ENCODE results near the gene NTNG1. TPM values are rescaled to one million over a fixed set of nuclear protein-coding genes. Genes with fewer than 3 reads are reported as not detected.

NTNG1 gene
- total RNA-seq, 1 experiment from 2014 or later: not detected

DNA sequence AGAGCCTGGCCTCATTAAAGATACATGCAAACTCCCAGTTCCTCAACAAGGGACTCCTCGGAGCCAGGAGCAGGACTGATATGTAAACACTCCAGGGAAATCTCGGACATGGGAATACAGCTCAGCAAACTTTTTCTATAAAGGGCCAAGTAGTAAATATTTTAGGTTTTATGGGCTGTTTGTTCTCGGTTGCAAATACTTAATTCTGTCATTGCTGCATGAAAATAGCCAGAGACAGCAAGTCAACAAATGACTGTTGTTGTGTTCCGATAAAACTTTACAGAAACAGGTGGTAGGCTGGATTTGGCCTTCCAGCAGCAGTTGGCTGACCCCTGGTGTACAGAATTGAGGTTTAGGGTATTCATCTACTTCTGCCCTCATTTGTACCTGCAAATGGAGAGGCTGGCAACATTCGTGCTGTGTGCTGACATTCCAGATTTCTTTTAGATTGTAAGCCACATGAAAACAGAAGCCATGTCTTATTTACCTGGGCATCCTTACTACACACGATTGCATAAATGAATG, 360.3 kb downstream of the NTNG1 start:
- no peak for TF ChIP-seq CTCF (IDR thresholded peaks at IDR 0.05; ENCODE audit: unreplicated experiment)
- Mint-ChIP-seq H3K36me3 (ENCODE audit: insufficient read depth, unreplicated experiment) (no peaks in the 10 kb centered on the region), H3K27ac (ENCODE audit: low read depth, unreplicated experiment) (no peak overlapping the region), H3K4me3 (ENCODE audit: unreplicated experiment) (no peak overlapping the region), H3K9me3 (ENCODE audit: unreplicated experiment) (no peaks in the 10 kb centered on the region), H3K27me3 (ENCODE audit: insufficient read depth, unreplicated experiment) (no peaks in the 10 kb centered on the region), H3K4me1 (ENCODE audit: insufficient read depth, unreplicated experiment) (no peaks in the 10 kb centered on the region)
- ChIA-PET CTCF (interaction anchor here (0.7 to 1.5 kb wide), 2 partner anchors 28 to 224 kb away, joined by 3 read pairs; no protein-coding TSS in a partner anchor), POLR2A (no interaction called here)
- intact Hi-C loops (cut with micrococcal nuclease): no loop called here
- no peak for DNase-seq (ENCODE audit: unreplicated experiment)
- no TSS peak for BruUV-seq (replicated peaks)

DNA sequence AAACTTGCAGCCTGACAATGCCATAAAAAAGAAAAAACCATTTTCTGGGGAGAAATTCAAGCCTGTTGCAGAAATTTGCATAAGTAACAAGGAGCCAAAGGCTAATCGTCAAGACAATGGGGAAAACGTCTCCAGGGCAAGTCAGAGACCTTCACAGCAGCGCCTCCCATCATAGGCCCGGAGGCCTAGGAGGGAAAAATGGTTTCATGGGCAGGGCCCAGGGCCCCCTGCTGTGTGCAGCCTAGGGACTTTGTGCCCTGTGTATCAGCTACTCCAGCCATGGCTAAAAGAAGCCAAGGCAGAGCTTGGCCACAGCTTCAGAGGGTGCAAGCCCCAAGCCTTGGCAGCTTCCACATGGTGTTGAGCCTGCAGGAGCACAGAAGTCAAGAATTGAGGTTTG, 369.5 kb downstream of the NTNG1 start:
- Mint-ChIP-seq H3K27ac (ENCODE audit: low read depth, unreplicated experiment) (no peak overlapping the region), H3K36me3 (ENCODE audit: insufficient read depth, unreplicated experiment) (no peaks in the 10 kb centered on the region), H3K9me3 (ENCODE audit: unreplicated experiment) (peaks cover 9% of the 10 kb centered on the region), H3K27me3 (ENCODE audit: insufficient read depth, unreplicated experiment) (no peaks in the 10 kb centered on the region), H3K4me1 (ENCODE audit: insufficient read depth, unreplicated experiment) (no peaks in the 10 kb centered on the region), H3K4me3 (ENCODE audit: unreplicated experiment) (no peak overlapping the region)
- ChIA-PET CTCF (interaction anchor here (0.8 to 1.0 kb wide), 3 partner anchors 8 to 79 kb away, joined by 3 to 5 read pairs (median 3); no protein-coding TSS in a partner anchor), POLR2A (interaction anchor here (0.7 kb wide), 1 partner anchor 20 kb away, joined by 3 read pairs; no protein-coding TSS in a partner anchor)
- TF ChIP-seq CTCF (IDR thresholded peaks at IDR 0.05; ENCODE audit: unreplicated experiment): no peak
- no TSS peak for BruUV-seq (replicated peaks)
- no peak for DNase-seq (ENCODE audit: unreplicated experiment)
- intact Hi-C loops (cut with micrococcal nuclease): no loop called here

GRCh38 chr1:107512836-107513235, 372.0 kb downstream of the NTNG1 start:
- POLR2A ChIA-PET: no interaction called here
- intact Hi-C loops (cut with micrococcal nuclease): no loop called here
- Mint-ChIP-seq H3K36me3 (ENCODE audit: insufficient read depth, unreplicated experiment) (no peaks in the 10 kb centered on the region), H3K27ac (ENCODE audit: low read depth, unreplicated experiment) (no peak overlapping the region), H3K9me3 (ENCODE audit: unreplicated experiment) (peaks cover 9% of the 10 kb centered on the region), H3K4me1 (ENCODE audit: insufficient read depth, unreplicated experiment) (no peaks in the 10 kb centered on the region), H3K27me3 (ENCODE audit: insufficient read depth, unreplicated experiment) (no peaks in the 10 kb centered on the region), H3K4me3 (ENCODE audit: unreplicated experiment) (no peak overlapping the region)
- DNase-seq (ENCODE audit: unreplicated experiment): no peak
- BruUV-seq (replicated peaks): no TSS peak
- TF ChIP-seq CTCF (IDR thresholded peaks at IDR 0.05; ENCODE audit: unreplicated experiment): no peak
- CTCF ChIA-PET: interaction anchor here (0.6 to 0.8 kb wide), 2 partner anchors 80 to 82 kb away, joined by 3 read pairs; no protein-coding TSS in a partner anchor

GRCh38 chr1:107514841-107515240, 374.0 kb downstream of the NTNG1 start:
- Mint-ChIP-seq H3K27me3 (ENCODE audit: insufficient read depth, unreplicated experiment) (no peaks in the 10 kb centered on the region), H3K27ac (ENCODE audit: low read depth, unreplicated experiment) (no peak overlapping the region), H3K4me1 (ENCODE audit: insufficient read depth, unreplicated experiment) (no peaks in the 10 kb centered on the region), H3K9me3 (ENCODE audit: unreplicated experiment) (peaks cover 4% of the 10 kb centered on the region), H3K4me3 (ENCODE audit: unreplicated experiment) (no peak overlapping the region), H3K36me3 (ENCODE audit: insufficient read depth, unreplicated experiment) (no peaks in the 10 kb centered on the region)
- no TSS peak for BruUV-seq (replicated peaks)
- CTCF ChIA-PET: interaction anchor here (0.7 to 3.0 kb wide), 6 partner anchors 11 to 238 kb away, joined by 3 to 21 read pairs (median 4); no protein-coding TSS in a partner anchor
- DNase-seq (ENCODE audit: unreplicated experiment): no peak
- POLR2A ChIA-PET: interaction anchor here (1.2 kb wide), 2 partner anchors 26 to 173 kb away, joined by 3 to 5 read pairs; no protein-coding TSS in a partner anchor
- TF ChIP-seq CTCF (IDR thresholded peaks at IDR 0.05; ENCODE audit: unreplicated experiment): no peak
- intact Hi-C loops (cut with micrococcal nuclease): no loop called here
